GM12864 (cell line): ENCODE data around the gene AANAT.

ENCODE experiments used
- DNase-seq: peaks from one replicate; pipeline ENCODE4 v3.0.0-alpha.2; 2011; ENCODE audit warnings: low read depth
- H3K4me3 ChIP-seq: 2 replicates; pipeline ENCODE4 v1.5.1; 2011; ENCODE audit warnings: mild to moderate bottlenecking, low read depth, low read length, control low read depth
- CTCF ChIP-seq: IDR thresholded peaks from 2 replicates; pipeline ENCODE4 v1.5.1; 2011; ENCODE audit warnings: low read depth, mild to moderate bottlenecking, moderate library complexity, low read length, control low read depth, inconsistent platforms; ENCODE audit errors: missing control alignments

Gene AANAT

GRCh38 chr17:76490112-76490710 lies 22.8 kb downstream of the AANAT start:
- H3K4me3 ChIP-seq, result no peak overlapping the region
- TF ChIP-seq CTCF, result no peak
- DNase-seq, result no peak

GRCh38 chr17:76491271-76492122 lies 24.1 kb downstream of the AANAT start:
- no peak overlapping the region for H3K4me3 ChIP-seq
- no peak for DNase-seq
- no peak for TF ChIP-seq CTCF

- peak; percentile 48 for DNase-seq
- H3K4me3 ChIP-seq, result peak overlapping the region; percentile 10
- TF ChIP-seq CTCF, result no peak
Observed at GRCh38 chr17:76492123-76492988, 25.0 kb downstream of the AANAT start.

GRCh38 chr17:76492989-76493501 lies 25.6 kb downstream of the AANAT start:
- peak overlapping the region; percentile 1; the same call in 1 of the 2 replicates for H3K4me3 ChIP-seq
- peak; percentile 57 for DNase-seq
- no peak for TF ChIP-seq CTCF

GRCh38 chr17:76493505-76494167 lies 26.2 kb downstream of the AANAT start:
- no peak for TF ChIP-seq CTCF
- H3K4me3 ChIP-seq, result peak overlapping the region; percentile 1; the same call in 1 of the 2 replicates
- DNase-seq, result no peak
